Prostate gland (tissue), 2 donors: Measurements from ENCODE around the gene SDC3.

Experiments
- POLR2A ChIP-seq: fragments of 450-650 bp; IDR thresholded peaks from one replicate; pipeline ENCODE4 v1.6.1; 2016; ENCODE audit warnings: antibody characterized with exemption, mild to moderate bottlenecking
- POLR2AphosphoS5 ChIP-seq: sonication (generic); formaldehyde crosslinking; IDR thresholded peaks from one replicate; pipeline ENCODE4 v1.6.1; 2017; ENCODE audit warnings: antibody characterized with exemption
- TF ChIP-seq, protein P1 (sequence below), 4 experiments: fragments of 200-600 bp in 2 of 4; fragments of 450-650 bp in 2 of 4; sonication (generic) in 2 of 4; IDR thresholded peaks; 1 replicate in 3 of 4; 2 replicates in 1 of 4; pipeline ENCODE4 v1.5.1; 2016 to 2019; ENCODE audit warnings: antibody characterized with exemption in 4 of 4, mild to moderate bottlenecking in 2 of 4, moderate library complexity in 2 of 4

DNA sequence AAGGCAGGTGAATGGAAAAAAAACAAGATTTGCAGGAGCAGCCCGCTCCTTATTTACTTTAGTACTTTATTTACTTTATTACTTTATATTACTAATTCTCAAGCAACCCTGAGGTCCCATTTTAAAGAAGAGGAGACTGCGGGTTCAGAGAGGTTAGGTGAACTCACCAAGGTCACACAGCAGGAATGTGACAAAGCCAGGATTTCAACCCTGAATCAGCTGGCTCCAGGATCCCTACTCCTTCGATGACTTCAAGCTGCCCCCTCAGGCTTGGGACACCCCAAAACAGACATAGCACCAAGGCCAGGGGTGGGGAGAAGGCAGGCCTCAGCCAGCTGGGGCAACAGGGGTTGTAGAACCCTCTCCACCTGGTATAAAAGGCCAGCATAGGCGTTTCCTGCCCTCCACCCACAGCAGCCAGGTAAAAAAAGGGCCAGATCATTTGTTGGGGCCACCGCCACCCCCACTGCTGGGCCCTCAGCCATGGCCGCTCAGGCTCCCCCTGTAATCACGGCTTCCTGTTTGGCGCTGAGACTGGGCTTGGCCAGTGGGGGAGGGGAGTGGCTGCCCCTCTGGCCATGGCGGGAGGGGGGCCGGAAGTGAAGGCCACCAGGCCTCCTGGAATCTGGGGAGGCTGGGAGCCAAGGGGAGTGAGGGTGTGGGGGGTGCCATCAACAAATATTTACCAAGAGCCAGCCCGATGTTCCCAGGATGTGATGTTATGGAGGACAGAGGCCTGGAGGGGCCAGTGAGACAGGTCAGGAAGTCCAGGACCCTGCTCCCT lies 6.6 kb downstream of the SDC3 start:
- TF ChIP-seq, protein P1, sequence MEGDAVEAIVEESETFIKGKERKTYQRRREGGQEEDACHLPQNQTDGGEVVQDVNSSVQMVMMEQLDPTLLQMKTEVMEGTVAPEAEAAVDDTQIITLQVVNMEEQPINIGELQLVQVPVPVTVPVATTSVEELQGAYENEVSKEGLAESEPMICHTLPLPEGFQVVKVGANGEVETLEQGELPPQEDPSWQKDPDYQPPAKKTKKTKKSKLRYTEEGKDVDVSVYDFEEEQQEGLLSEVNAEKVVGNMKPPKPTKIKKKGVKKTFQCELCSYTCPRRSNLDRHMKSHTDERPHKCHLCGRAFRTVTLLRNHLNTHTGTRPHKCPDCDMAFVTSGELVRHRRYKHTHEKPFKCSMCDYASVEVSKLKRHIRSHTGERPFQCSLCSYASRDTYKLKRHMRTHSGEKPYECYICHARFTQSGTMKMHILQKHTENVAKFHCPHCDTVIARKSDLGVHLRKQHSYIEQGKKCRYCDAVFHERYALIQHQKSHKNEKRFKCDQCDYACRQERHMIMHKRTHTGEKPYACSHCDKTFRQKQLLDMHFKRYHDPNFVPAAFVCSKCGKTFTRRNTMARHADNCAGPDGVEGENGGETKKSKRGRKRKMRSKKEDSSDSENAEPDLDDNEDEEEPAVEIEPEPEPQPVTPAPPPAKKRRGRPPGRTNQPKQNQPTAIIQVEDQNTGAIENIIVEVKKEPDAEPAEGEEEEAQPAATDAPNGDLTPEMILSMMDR (IDR thresholded peaks at IDR 0.05): no peak
- TF ChIP-seq POLR2AphosphoS5: no peak
- TF ChIP-seq POLR2A: no peak
